Upper lobe of right lung (tissue), 1 donor: ENCODE data around the gene SIK2. TPM values are rescaled to one million over a fixed set of nuclear protein-coding genes. Genes with fewer than 3 reads are reported as not detected.

Experiments
- ATAC-seq: fragments of 200-7000 bp; cut with Tn5 transposase; one replicate; pipeline ENCODE4 v1.9.1; 2020; ENCODE audit warnings: mild to moderate bottlenecking, moderate library complexity
- DNase-seq: peaks from one replicate; pipeline ENCODE4 v3.0.0-alpha.2; 2020
- H3K27ac ChIP-seq: fragments of 200-600 bp; one replicate; pipeline ENCODE4 v1.8.0; 2022
- H3K27me3 ChIP-seq: fragments of 200-600 bp; one replicate; pipeline ENCODE4 v1.8.0; 2022; ENCODE audit warnings: mild to moderate bottlenecking
- H3K36me3 ChIP-seq: fragments of 200-600 bp; one replicate; pipeline ENCODE4 v1.8.0; 2022
- H3K4me1 ChIP-seq: fragments of 200-600 bp; one replicate; pipeline ENCODE4 v1.8.0; 2022
- H3K4me3 ChIP-seq: fragments of 200-600 bp; one replicate; pipeline ENCODE4 v1.8.0; 2022; ENCODE audit warnings: mild to moderate bottlenecking
- H3K9me3 ChIP-seq: fragments of 200-600 bp; one replicate; pipeline ENCODE4 v1.8.0; 2022
- intact Hi-C: fragments of 100-400 bp; cut with DNase I; formaldehyde crosslinking; loops from one replicate; pipeline ENCODE4 v1.11.0; 2022
- total RNA-seq: library from RNA; stranded (reverse); fragmentation: NEBNext Ultra II Directional; extraction: Animal tissue kit (Norgen Biotek cat#: 25700); gene quantifications from one replicate; pipeline ENCODE4 v1.2.1, GENCODE V29; 2021
- TF ChIP-seq, protein P1 (sequence below): fragments of 200-600 bp; IDR thresholded peaks from one replicate; pipeline ENCODE4 v1.8.0; 2022; ENCODE audit warnings: antibody characterized with exemption
- donor health status: DM: no; HTN: yes; CAD: no; lungs with severe emphysema.

The SIK2 gene
- total RNA-seq, 1 donor from 2014 or later, result 32.6 TPM

GRCh38 chr11:111699579-111700156, 97.4 kb downstream of the SIK2 start:
- peaks cover 33% of the 10 kb centered on the region for H3K36me3 ChIP-seq
- intact Hi-C loops, result no loop called here
- peaks cover 11% of the 10 kb centered on the region for H3K4me1 ChIP-seq
- ATAC-seq (no peak), DNase-seq (no peak)
- TF ChIP-seq, protein P1, sequence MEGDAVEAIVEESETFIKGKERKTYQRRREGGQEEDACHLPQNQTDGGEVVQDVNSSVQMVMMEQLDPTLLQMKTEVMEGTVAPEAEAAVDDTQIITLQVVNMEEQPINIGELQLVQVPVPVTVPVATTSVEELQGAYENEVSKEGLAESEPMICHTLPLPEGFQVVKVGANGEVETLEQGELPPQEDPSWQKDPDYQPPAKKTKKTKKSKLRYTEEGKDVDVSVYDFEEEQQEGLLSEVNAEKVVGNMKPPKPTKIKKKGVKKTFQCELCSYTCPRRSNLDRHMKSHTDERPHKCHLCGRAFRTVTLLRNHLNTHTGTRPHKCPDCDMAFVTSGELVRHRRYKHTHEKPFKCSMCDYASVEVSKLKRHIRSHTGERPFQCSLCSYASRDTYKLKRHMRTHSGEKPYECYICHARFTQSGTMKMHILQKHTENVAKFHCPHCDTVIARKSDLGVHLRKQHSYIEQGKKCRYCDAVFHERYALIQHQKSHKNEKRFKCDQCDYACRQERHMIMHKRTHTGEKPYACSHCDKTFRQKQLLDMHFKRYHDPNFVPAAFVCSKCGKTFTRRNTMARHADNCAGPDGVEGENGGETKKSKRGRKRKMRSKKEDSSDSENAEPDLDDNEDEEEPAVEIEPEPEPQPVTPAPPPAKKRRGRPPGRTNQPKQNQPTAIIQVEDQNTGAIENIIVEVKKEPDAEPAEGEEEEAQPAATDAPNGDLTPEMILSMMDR, result no peak
- no peak overlapping the region for H3K27ac ChIP-seq
- H3K4me3 ChIP-seq, result no peak overlapping the region
- H3K9me3 ChIP-seq, result no peaks in the 10 kb centered on the region
- no peaks in the 10 kb centered on the region for H3K27me3 ChIP-seq

GRCh38 chr11:111700162-111700561, 97.9 kb downstream of the SIK2 start:
- Histone ChIP-seq H3K4me3 (no peak overlapping the region), H3K4me1 (peaks cover 7% of the 10 kb centered on the region), H3K27ac (no peak overlapping the region), H3K27me3 (no peaks in the 10 kb centered on the region), H3K9me3 (no peaks in the 10 kb centered on the region), H3K36me3 (peaks cover 38% of the 10 kb centered on the region)
- intact Hi-C loops, result no loop called here
- TF ChIP-seq, protein P1, result no peak
- DNase-seq, result no peak
- ATAC-seq, result no peak

DNA sequence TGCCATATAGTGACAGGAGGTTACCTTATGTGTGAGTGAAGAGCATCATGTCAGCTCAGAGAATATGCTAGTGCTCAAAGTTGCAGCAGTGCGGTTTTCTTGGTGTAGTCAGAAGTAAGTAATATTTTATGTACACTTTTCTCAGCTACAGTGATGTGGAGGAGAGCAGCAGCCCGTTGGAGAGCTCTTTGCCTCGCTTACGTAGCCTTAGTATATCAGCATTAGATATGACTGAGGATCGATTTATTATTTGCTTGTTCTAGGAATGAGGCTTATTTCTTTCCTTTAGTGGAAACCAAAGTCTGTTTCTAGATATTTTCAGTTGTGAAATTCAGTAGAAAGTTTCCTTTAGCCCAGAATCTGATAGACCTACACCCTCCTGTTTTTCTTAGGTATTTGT, 100.4 kb downstream of the SIK2 start:
- Histone ChIP-seq H3K4me3 (no peak overlapping the region), H3K27me3 (no peaks in the 10 kb centered on the region), H3K9me3 (no peaks in the 10 kb centered on the region), H3K4me1 (peaks cover 6% of the 10 kb centered on the region), H3K36me3 (peaks cover 48% of the 10 kb centered on the region), H3K27ac (no peak overlapping the region)
- no peak for DNase-seq
- TF ChIP-seq, protein P1, result no peak
- ATAC-seq, result no peak
- intact Hi-C loops, result no loop called here

DNA sequence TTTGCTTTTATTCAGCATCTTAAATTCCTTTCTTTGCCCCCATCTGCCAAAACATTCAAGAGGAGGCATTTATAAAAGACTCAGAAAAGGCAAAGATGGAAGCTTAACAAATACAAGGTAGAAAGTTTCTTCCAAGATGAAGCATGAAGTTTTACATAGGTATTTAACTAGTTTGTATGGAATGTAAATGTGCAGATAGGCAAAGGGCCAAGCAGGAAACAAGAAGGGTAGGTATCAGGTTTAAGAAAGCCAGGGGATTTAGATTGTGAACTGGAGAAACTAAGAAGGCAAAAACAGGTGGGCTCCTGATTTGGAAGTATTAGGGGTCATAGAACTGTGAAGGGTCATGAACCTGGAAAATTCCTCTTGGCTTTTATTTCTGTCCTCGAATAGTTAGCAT, 101.3 kb downstream of the SIK2 start:
- H3K9me3 ChIP-seq, result no peaks in the 10 kb centered on the region
- TF ChIP-seq, protein P1, result no peak

GRCh38 chr11:111707039-111707690, 104.9 kb downstream of the SIK2 start:
- TF ChIP-seq, protein P1, result no peak
- DNase-seq (no peak), ATAC-seq (peak; percentile 82)
- Histone ChIP-seq H3K27me3 (no peaks in the 10 kb centered on the region), H3K4me3 (no peak overlapping the region), H3K36me3 (peaks cover 67% of the 10 kb centered on the region), H3K27ac (peak overlapping the region; percentile 70), H3K9me3 (no peaks in the 10 kb centered on the region), H3K4me1 (peaks cover 8% of the 10 kb centered on the region)
- intact Hi-C loops, result no loop called here

More for the DNA sequence above, 101.3 kb downstream of the SIK2 start:
- Histone ChIP-seq H3K27ac (no peak overlapping the region), H3K4me3 (no peak overlapping the region), H3K27me3 (no peaks in the 10 kb centered on the region), H3K4me1 (peaks cover 8% of the 10 kb centered on the region), H3K36me3 (peaks cover 56% of the 10 kb centered on the region)
- no peak for DNase-seq
- ATAC-seq, result no peak
- intact Hi-C loops, result no loop called here
